Activated naive CD4-positive, alpha-beta T cell treated with anti-CD3 and anti-CD28 coated beads for 36 hours (primary cell): ENCODE results near the gene TTLL12. TPM values are rescaled to one million over a fixed set of nuclear protein-coding genes. Genes with fewer than 3 reads are reported as not detected.

ENCODE experiments used
- CTCF ChIA-PET: fragments of 350-600 bp; sonication (Branson Sonifier 250); formaldehyde crosslinking; loops from one replicate; lab custom pipeline; 2021; ENCODE audit warnings: antibody characterized with exemption; lab: Charles Lee
- DNase-seq: peaks from one replicate; pipeline ENCODE4 v3.0.0-alpha.2; 2020
- H3K27ac Mint-ChIP-seq: one replicate; pipeline ENCODE4 v1.8.0; 2021; ENCODE audit warnings: mild to moderate bottlenecking, mixed read lengths
- H3K27me3 Mint-ChIP-seq: one replicate; pipeline ENCODE4 v1.8.0; 2021; ENCODE audit warnings: low read depth, mixed read lengths
- H3K36me3 Mint-ChIP-seq: one replicate; pipeline ENCODE4 v1.8.0; 2021; ENCODE audit warnings: low read depth, mixed read lengths
- H3K4me1 Mint-ChIP-seq: one replicate; pipeline ENCODE4 v1.8.0; 2021; ENCODE audit warnings: low read depth, mixed read lengths
- H3K4me3 Mint-ChIP-seq: one replicate; pipeline ENCODE4 v1.8.0; 2021; ENCODE audit warnings: mild to moderate bottlenecking, moderate library complexity, mixed read lengths
- H3K9me3 Mint-ChIP-seq: one replicate; pipeline ENCODE4 v1.8.0; 2021; ENCODE audit warnings: mixed read lengths
- intact Hi-C: fragments of 100-400 bp; cut with micrococcal nuclease; formaldehyde crosslinking; loops from one replicate; pipeline ENCODE4 v1.15.1; 2023
- total RNA-seq, 2 experiments: library from RNA; stranded (reverse); gene quantifications; one replicate each; pipeline ENCODE4 v1.2.3, GENCODE V29; 2021

Gene TTLL12
- total RNA-seq, 2 experiments from 2014 or later, result 63.1 to 64.6 TPM

GRCh38 chr22:43174941-43175531, 11.9 kb downstream of the TTLL12 start:
- H3K4me1 Mint-ChIP-seq, result no peaks in the 10 kb centered on the region
- no peak overlapping the region for H3K4me3 Mint-ChIP-seq
- intact Hi-C loops, result no loop called here
- no peaks in the 10 kb centered on the region for H3K27me3 Mint-ChIP-seq
- CTCF ChIA-PET, result no interaction called here
- peaks cover 35% of the 10 kb centered on the region for H3K36me3 Mint-ChIP-seq
- no peak overlapping the region for H3K27ac Mint-ChIP-seq
- no peak for DNase-seq
- no peaks in the 10 kb centered on the region for H3K9me3 Mint-ChIP-seq

GRCh38 chr22:43173976-43174720, 12.8 kb downstream of the TTLL12 start:
- CTCF ChIA-PET, result no interaction called here
- H3K4me3 Mint-ChIP-seq, result no peak overlapping the region
- no peaks in the 10 kb centered on the region for H3K27me3 Mint-ChIP-seq
- no peak overlapping the region for H3K27ac Mint-ChIP-seq
- H3K9me3 Mint-ChIP-seq, result no peaks in the 10 kb centered on the region
- no peak for DNase-seq
- H3K4me1 Mint-ChIP-seq, result no peaks in the 10 kb centered on the region
- intact Hi-C loops, result no loop called here
- peaks cover 29% of the 10 kb centered on the region for H3K36me3 Mint-ChIP-seq

GRCh38 chr22:43173566-43173965, 13.4 kb downstream of the TTLL12 start:
- DNase-seq, result no peak
- Mint-ChIP-seq H3K4me1 (no peaks in the 10 kb centered on the region), H3K36me3 (peaks cover 30% of the 10 kb centered on the region), H3K4me3 (no peak overlapping the region), H3K9me3 (no peaks in the 10 kb centered on the region), H3K27me3 (no peaks in the 10 kb centered on the region), H3K27ac (no peak overlapping the region)
- intact Hi-C loops, result no loop called here
- CTCF ChIA-PET, result no interaction called here

GRCh38 chr22:43172191-43172590, 14.7 kb downstream of the TTLL12 start:
- no peaks in the 10 kb centered on the region for H3K27me3 Mint-ChIP-seq
- no peak for DNase-seq
- intact Hi-C loops, result no loop called here
- CTCF ChIA-PET, result no interaction called here
- H3K4me3 Mint-ChIP-seq, result no peak overlapping the region
- no peaks in the 10 kb centered on the region for H3K9me3 Mint-ChIP-seq
- H3K27ac Mint-ChIP-seq, result no peak overlapping the region
- peaks cover 29% of the 10 kb centered on the region for H3K36me3 Mint-ChIP-seq
- no peaks in the 10 kb centered on the region for H3K4me1 Mint-ChIP-seq

GRCh38 chr22:43171607-43172006, 15.3 kb downstream of the TTLL12 start:
- intact Hi-C loops, result no loop called here
- no peak overlapping the region for H3K27ac Mint-ChIP-seq
- peaks cover 25% of the 10 kb centered on the region for H3K36me3 Mint-ChIP-seq
- no peaks in the 10 kb centered on the region for H3K9me3 Mint-ChIP-seq
- DNase-seq, result no peak
- CTCF ChIA-PET, result no interaction called here
- no peaks in the 10 kb centered on the region for H3K27me3 Mint-ChIP-seq
- H3K4me3 Mint-ChIP-seq, result no peak overlapping the region
- H3K4me1 Mint-ChIP-seq, result no peaks in the 10 kb centered on the region

GRCh38 chr22:43171019-43171491, 15.9 kb downstream of the TTLL12 start:
- H3K4me3 Mint-ChIP-seq, result no peak overlapping the region
- no peaks in the 10 kb centered on the region for H3K4me1 Mint-ChIP-seq
- no peak overlapping the region for H3K27ac Mint-ChIP-seq
- no peaks in the 10 kb centered on the region for H3K27me3 Mint-ChIP-seq
- no peaks in the 10 kb centered on the region for H3K9me3 Mint-ChIP-seq
- intact Hi-C loops, result no loop called here
- no peak for DNase-seq
- CTCF ChIA-PET, result no interaction called here
- peaks cover 21% of the 10 kb centered on the region for H3K36me3 Mint-ChIP-seq

- Mint-ChIP-seq H3K27ac (no peak overlapping the region), H3K4me1 (no peaks in the 10 kb centered on the region), H3K4me3 (no peak overlapping the region), H3K36me3 (peaks cover 20% of the 10 kb centered on the region), H3K9me3 (no peaks in the 10 kb centered on the region), H3K27me3 (no peaks in the 10 kb centered on the region)
- no peak for DNase-seq
- intact Hi-C loops, result no loop called here
- CTCF ChIA-PET, result no interaction called here
Measured at GRCh38 chr22:43170131-43170480, 16.8 kb downstream of the TTLL12 start.

GRCh38 chr22:43169310-43170130, 17.4 kb downstream of the TTLL12 start:
- Mint-ChIP-seq H3K4me3 (no peak overlapping the region), H3K27ac (no peak overlapping the region), H3K9me3 (no peaks in the 10 kb centered on the region), H3K27me3 (no peaks in the 10 kb centered on the region), H3K4me1 (no peaks in the 10 kb centered on the region), H3K36me3 (peaks cover 20% of the 10 kb centered on the region)
- intact Hi-C loops, result no loop called here
- DNase-seq, result no peak
- CTCF ChIA-PET, result no interaction called here

GRCh38 chr22:43168471-43169309, 18.2 kb downstream of the TTLL12 start:
- H3K4me1 Mint-ChIP-seq, result no peaks in the 10 kb centered on the region
- H3K27me3 Mint-ChIP-seq, result no peaks in the 10 kb centered on the region
- intact Hi-C loops, result no loop called here
- peaks cover 20% of the 10 kb centered on the region for H3K36me3 Mint-ChIP-seq
- CTCF ChIA-PET, result no interaction called here
- no peak overlapping the region for H3K27ac Mint-ChIP-seq
- H3K9me3 Mint-ChIP-seq, result no peaks in the 10 kb centered on the region
- H3K4me3 Mint-ChIP-seq, result no peak overlapping the region
- DNase-seq, result no peak

- Mint-ChIP-seq H3K27ac (no peak overlapping the region), H3K4me1 (no peaks in the 10 kb centered on the region), H3K36me3 (peaks cover 13% of the 10 kb centered on the region), H3K9me3 (no peaks in the 10 kb centered on the region), H3K4me3 (no peak overlapping the region), H3K27me3 (no peaks in the 10 kb centered on the region)
- CTCF ChIA-PET, result no interaction called here
- no peak for DNase-seq
- intact Hi-C loops, result no loop called here
Measured at GRCh38 chr22:43167001-43167589, 19.8 kb downstream of the TTLL12 start.

GRCh38 chr22:43166132-43166930, 20.6 kb downstream of the TTLL12 start:
- intact Hi-C loops, result no loop called here
- CTCF ChIA-PET, result no interaction called here
- H3K36me3 Mint-ChIP-seq, result peaks cover 15% of the 10 kb centered on the region
- H3K27ac Mint-ChIP-seq, result no peak overlapping the region
- no peak overlapping the region for H3K4me3 Mint-ChIP-seq
- H3K4me1 Mint-ChIP-seq, result no peaks in the 10 kb centered on the region
- no peaks in the 10 kb centered on the region for H3K9me3 Mint-ChIP-seq
- no peaks in the 10 kb centered on the region for H3K27me3 Mint-ChIP-seq
- DNase-seq, result no peak
